Natural killer cell (primary cell): Measurements from ENCODE around the gene NUP133. TPM values are rescaled to one million over a fixed set of nuclear protein-coding genes. Genes with fewer than 3 reads are reported as not detected.

Experiments used
- ATAC-seq, 3 donors: fragments of 150-1000 bp in 2 of 3; fragments of 200-7000 bp in 1 of 3; cut with Tn5 transposase; 1 replicate in 1 of 3; 2 replicates in 2 of 3; pipeline ENCODE4 v1.10.0; 2021; ENCODE audit warnings: mild to moderate bottlenecking in 2 of 3, moderate library complexity in 2 of 3
- DNase-seq, 2 donors: peaks; one replicate each; pipeline versions ENCODE4 v3.0.0 to v3.0.0-alpha.2; 2013 to 2021; ENCODE audit warnings: mixed read lengths in 1 of 2
- H3K27ac ChIP-seq: one replicate; pipeline ENCODE4 v1.5.1; 2013; ENCODE audit warnings: mild to moderate bottlenecking, low read length
- H3K27me3 ChIP-seq: one replicate; pipeline ENCODE4 v1.6.1; 2013; ENCODE audit warnings: low read length; ENCODE audit not compliant: control insufficient read depth, insufficient read depth
- H3K36me3 ChIP-seq: one replicate; pipeline ENCODE4 v1.6.1; 2013; ENCODE audit warnings: low read length; ENCODE audit not compliant: control insufficient read depth, insufficient read depth
- H3K4me1 ChIP-seq: one replicate; pipeline ENCODE4 v1.6.1; 2013; ENCODE audit warnings: low read length; ENCODE audit not compliant: control insufficient read depth, insufficient read depth
- H3K4me3 ChIP-seq: one replicate; pipeline ENCODE4 v1.5.1; 2013; ENCODE audit warnings: low read length
- H3K9me3 ChIP-seq: one replicate; pipeline ENCODE4 v1.6.1; 2013; ENCODE audit warnings: low read length; ENCODE audit not compliant: control insufficient read depth, insufficient read depth
- H3K27ac Mint-ChIP-seq, 2 donors: one replicate each; pipeline ENCODE4 v1.8.0; 2022; ENCODE audit warnings: mild to moderate bottlenecking in 2 of 2, mixed read lengths in 2 of 2, moderate library complexity in 1 of 2
- H3K27me3 Mint-ChIP-seq, 2 donors: one replicate each; pipeline ENCODE4 v1.8.0; 2022; ENCODE audit warnings: low read depth in 2 of 2, mixed read lengths in 2 of 2
- H3K36me3 Mint-ChIP-seq: one replicate; pipeline ENCODE4 v1.8.0; 2022; ENCODE audit warnings: mixed read lengths
- H3K4me1 Mint-ChIP-seq, 2 donors: one replicate each; pipeline ENCODE4 v1.8.0; 2022; ENCODE audit warnings: mixed read lengths in 2 of 2
- H3K4me3 Mint-ChIP-seq: one replicate; pipeline ENCODE4 v1.8.0; 2022; ENCODE audit warnings: mild to moderate bottlenecking, moderate library complexity, mixed read lengths
- H3K9me3 Mint-ChIP-seq, 2 donors: one replicate each; pipeline ENCODE4 v1.8.0; 2022; ENCODE audit warnings: mixed read lengths in 2 of 2
- WGBS: methylation state at CpG from one replicate; pipeline ENCODE4 v1.1.7; 2013; ENCODE audit warnings: missing lambda C conversion rate; ENCODE audit not compliant: insufficient coverage; 5-methylcytosine and 5-hydroxymethylcytosine counted together
- intact Hi-C: fragments of 100-400 bp; cut with micrococcal nuclease; formaldehyde crosslinking; loops from one replicate; pipeline ENCODE4 v1.14.2; 2022
- total RNA-seq, 4 donors: library from RNA; stranded (reverse); fragments of 120-200 nt in 1 of 4; gene quantifications; one replicate each; pipeline versions ENCODE4 v1.2.3 to v1.2.4, GENCODE V29; 2013 to 2022
- TF ChIP-seq, protein P1 (sequence below): fragments of 200-600 bp; IDR thresholded peaks from one replicate; pipeline ENCODE4 v1.8.0; 2022; ENCODE audit warnings: antibody characterized with exemption

The NUP133 gene
- total RNA-seq, 3 donors from 2014 or later (not counting 1 experiment from before 2014, with no cell fraction given), result 34.5 to 40.1 (median 38.4) TPM

DNA sequence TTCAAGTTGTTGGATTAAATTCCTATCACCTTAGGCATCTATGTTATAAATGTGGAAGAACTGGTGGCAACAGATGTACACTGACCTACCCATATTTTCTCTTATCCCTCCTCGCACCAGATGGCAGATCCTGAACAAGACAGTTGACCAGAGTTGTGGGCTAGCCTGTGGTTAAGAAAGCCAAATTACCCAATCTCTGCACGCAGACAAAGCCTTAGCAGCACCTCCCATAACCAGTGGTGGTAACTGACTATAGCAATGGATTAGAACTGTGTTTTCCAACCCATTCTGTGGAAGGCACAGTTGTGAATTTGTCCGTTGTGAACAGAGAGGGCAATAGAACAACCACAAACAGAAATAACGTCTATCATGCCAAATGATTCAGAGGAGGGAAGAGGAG lies 29.8 kb upstream of the NUP133 start:
- no peaks in the 10 kb centered on the region for H3K27me3 Mint-ChIP-seq
- Histone ChIP-seq H3K27me3 (no peaks in the 10 kb centered on the region), H3K4me1 (no peaks in the 10 kb centered on the region), H3K9me3 (no peaks in the 10 kb centered on the region), H3K4me3 (no peak overlapping the region), H3K36me3 (peaks cover 51% of the 10 kb centered on the region), H3K27ac (no peak overlapping the region)
- peaks cover 0 to 7% of the 10 kb centered on the region in 2 donors for H3K4me1 Mint-ChIP-seq
- no peaks in the 10 kb centered on the region for H3K9me3 Mint-ChIP-seq
- intact Hi-C loops, result no loop called here
- no peak overlapping the region for H3K27ac Mint-ChIP-seq
- ATAC-seq, result no peak
- TF ChIP-seq, protein P1, sequence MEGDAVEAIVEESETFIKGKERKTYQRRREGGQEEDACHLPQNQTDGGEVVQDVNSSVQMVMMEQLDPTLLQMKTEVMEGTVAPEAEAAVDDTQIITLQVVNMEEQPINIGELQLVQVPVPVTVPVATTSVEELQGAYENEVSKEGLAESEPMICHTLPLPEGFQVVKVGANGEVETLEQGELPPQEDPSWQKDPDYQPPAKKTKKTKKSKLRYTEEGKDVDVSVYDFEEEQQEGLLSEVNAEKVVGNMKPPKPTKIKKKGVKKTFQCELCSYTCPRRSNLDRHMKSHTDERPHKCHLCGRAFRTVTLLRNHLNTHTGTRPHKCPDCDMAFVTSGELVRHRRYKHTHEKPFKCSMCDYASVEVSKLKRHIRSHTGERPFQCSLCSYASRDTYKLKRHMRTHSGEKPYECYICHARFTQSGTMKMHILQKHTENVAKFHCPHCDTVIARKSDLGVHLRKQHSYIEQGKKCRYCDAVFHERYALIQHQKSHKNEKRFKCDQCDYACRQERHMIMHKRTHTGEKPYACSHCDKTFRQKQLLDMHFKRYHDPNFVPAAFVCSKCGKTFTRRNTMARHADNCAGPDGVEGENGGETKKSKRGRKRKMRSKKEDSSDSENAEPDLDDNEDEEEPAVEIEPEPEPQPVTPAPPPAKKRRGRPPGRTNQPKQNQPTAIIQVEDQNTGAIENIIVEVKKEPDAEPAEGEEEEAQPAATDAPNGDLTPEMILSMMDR, result no peak
- H3K4me3 Mint-ChIP-seq, result no peak overlapping the region
- DNase-seq, result no peak
- H3K36me3 Mint-ChIP-seq, result peaks cover 18% of the 10 kb centered on the region
- 61% methylated on average over 4 of the region's 4 CpGs for WGBS

DNA sequence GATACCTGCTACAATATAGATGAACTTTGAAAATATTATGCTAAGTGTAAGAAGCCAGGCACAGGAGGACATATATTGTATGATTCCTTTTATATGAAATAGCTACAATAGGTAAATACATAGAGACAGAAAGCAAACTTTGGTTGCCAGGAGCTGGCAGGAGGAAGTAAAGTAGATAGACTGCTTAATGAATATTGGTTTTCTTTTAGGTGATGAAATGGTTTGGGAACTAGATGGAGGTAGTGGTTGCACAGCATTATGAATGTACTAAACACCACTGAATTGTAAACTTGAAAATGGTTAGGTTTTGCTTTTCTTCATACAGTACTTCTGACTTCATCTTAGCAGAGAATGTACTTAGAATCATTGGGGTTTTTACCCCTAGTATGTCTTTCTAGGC lies 28.8 kb upstream of the NUP133 start:
- H3K4me3 Mint-ChIP-seq, result no peak overlapping the region
- Histone ChIP-seq H3K4me1 (no peaks in the 10 kb centered on the region), H3K4me3 (no peak overlapping the region), H3K36me3 (peaks cover 52% of the 10 kb centered on the region), H3K27me3 (no peaks in the 10 kb centered on the region), H3K27ac (no peak overlapping the region), H3K9me3 (no peaks in the 10 kb centered on the region)
- peaks cover 18% of the 10 kb centered on the region for H3K36me3 Mint-ChIP-seq
- TF ChIP-seq, protein P1, result no peak
- intact Hi-C loops, result no loop called here
- DNase-seq, result no peak
- no peak overlapping the region for H3K27ac Mint-ChIP-seq
- H3K27me3 Mint-ChIP-seq, result no peaks in the 10 kb centered on the region
- no peak for ATAC-seq
- no peaks in the 10 kb centered on the region for H3K9me3 Mint-ChIP-seq
- peaks cover 0 to under 1% of the 10 kb centered on the region in 2 donors for H3K4me1 Mint-ChIP-seq

DNA sequence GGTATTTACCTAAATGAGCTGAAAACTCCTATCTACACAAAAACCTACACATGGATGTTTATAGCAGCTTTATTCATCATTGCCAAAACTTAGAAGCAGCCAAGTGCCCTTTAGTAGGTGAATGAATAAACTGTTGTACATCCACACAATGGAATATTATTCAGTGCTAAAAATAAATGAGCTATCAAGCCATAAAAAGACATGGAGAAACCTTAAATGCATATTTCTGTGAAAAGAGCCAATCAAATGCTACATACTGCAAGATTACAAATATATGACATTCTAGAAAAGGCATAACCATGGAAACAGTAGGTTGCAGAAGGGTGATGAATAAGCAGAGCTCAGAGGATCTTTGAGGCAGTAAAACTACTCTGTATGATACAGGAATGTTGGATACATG lies 27.1 kb upstream of the NUP133 start:
- DNase-seq (no peak), ATAC-seq (no peak)
- intact Hi-C loops, result no loop called here
- H3K9me3 Mint-ChIP-seq, result no peaks in the 10 kb centered on the region
- H3K27me3 Mint-ChIP-seq, result no peaks in the 10 kb centered on the region
- peaks cover 18% of the 10 kb centered on the region for H3K36me3 Mint-ChIP-seq
- no peaks in the 10 kb centered on the region for H3K4me1 Mint-ChIP-seq
- no peak overlapping the region for H3K4me3 Mint-ChIP-seq
- H3K36me3 ChIP-seq, result peaks cover 46% of the 10 kb centered on the region
- TF ChIP-seq, protein P1, result no peak
- H3K9me3 ChIP-seq, result no peaks in the 10 kb centered on the region
- no peak overlapping the region for H3K27ac Mint-ChIP-seq
- H3K4me1 ChIP-seq, result no peaks in the 10 kb centered on the region
- H3K27ac ChIP-seq, result no peak overlapping the region
- H3K4me3 ChIP-seq, result no peak overlapping the region
- no peaks in the 10 kb centered on the region for H3K27me3 ChIP-seq

DNA sequence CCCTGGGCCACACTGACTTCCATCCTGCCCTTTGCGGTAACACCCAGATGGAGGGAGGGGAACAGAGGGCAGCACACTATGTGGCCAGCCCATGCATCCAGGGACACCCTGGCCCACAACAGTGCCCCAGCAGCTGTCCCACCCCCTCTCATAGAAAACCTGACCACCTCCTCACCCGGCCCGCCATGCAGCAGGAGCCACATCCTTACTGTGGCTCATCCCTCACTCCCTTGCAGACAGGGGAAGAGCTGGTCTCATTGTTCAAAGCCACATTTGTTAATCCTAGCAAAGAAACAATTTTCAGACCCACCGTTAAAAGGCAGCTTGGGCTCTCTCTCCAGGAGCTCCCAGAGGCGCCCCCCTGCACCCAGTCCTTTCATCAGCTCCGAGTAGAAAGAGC lies 23.2 kb upstream of the NUP133 start:
- no peak overlapping the region for H3K4me3 Mint-ChIP-seq
- Histone ChIP-seq H3K36me3 (peaks cover 45% of the 10 kb centered on the region), H3K27me3 (no peaks in the 10 kb centered on the region), H3K9me3 (no peaks in the 10 kb centered on the region), H3K27ac (no peak overlapping the region), H3K4me3 (no peak overlapping the region), H3K4me1 (no peaks in the 10 kb centered on the region)
- TF ChIP-seq, protein P1, result no peak
- H3K27ac Mint-ChIP-seq, result no peak overlapping the region
- H3K36me3 Mint-ChIP-seq, result peaks cover 14% of the 10 kb centered on the region
- H3K27me3 Mint-ChIP-seq, result no peaks in the 10 kb centered on the region
- H3K9me3 Mint-ChIP-seq, result no peaks in the 10 kb centered on the region
- intact Hi-C loops, result no loop called here
- 95% methylated on average over 6 of the region's 6 CpGs for WGBS
- H3K4me1 Mint-ChIP-seq, result no peaks in the 10 kb centered on the region
- DNase-seq (no peak), ATAC-seq (no peak)
